Heart left ventricle (tissue), 13 donors: Measurements from ENCODE around the gene STYXL2.

Source experiments
- CTCF ChIP-seq, 12 donors: fragments of 200-600 bp; sonication (generic) in 4 of 12; IDR thresholded peaks; one replicate each; pipeline versions ENCODE4 v1.5.0 to v1.8.0; 2018 to 2022; ENCODE audit warnings: antibody characterized with exemption in 12 of 12, mild to moderate bottlenecking in 5 of 12
- POLR2A ChIP-seq, 2 donors: fragments of 450-650 bp; IDR thresholded peaks; one replicate each; pipeline ENCODE4 v1.6.1; 2017; ENCODE audit warnings: antibody characterized with exemption in 2 of 2, mild to moderate bottlenecking in 2 of 2, moderate library complexity in 2 of 2
- donor health status: ischemic (EF 13 %, LVEDD 7.1; RV severe dilation, severe dysfunction).
- donor health status: DM: no; HTN: yes; CAD: no.
- donor health status: DM: no; HTN: no; CAD: no.
- donor health status: ischemic (EF 25% LVEDD 6.9; RV normal size, moderate dysfunction).
- donor health status: ischemic (EF 25% LVEDD 5.7; RV mildly dilated, moderate dysfunction).
- donor health status: ischemic (EF 35%, LVEDD 5.7; RV mildly dilated, moderate dysfunction).
- donor health status: nonischemic (EF 11% LVEDD 7.7; RV severe dilation, severe dysfunction).
- donor health status: DM: yes; HTN: yes; CAD: no.
- donor health status: PGD.
- donor health status: ischemic (EF 29% LVEDD 5.4; RV normal size, mild dysfunction).
- donor health status: nonischemic (EF 23%, LVEDD 6.1; RV moderate dilation, normal function).

GRCh38 chr1:167111868-167112709 lies 18.2 kb downstream of the STYXL2 start:
- no peak for TF ChIP-seq POLR2A (IDR thresholded peaks at IDR 0.05)
- TF ChIP-seq CTCF (IDR thresholded peaks at IDR 0.05) = no peak
